GM18868 (cell line): ENCODE measurements around the gene LLCFC1.
"Not testable (repeated sequence)": the region's sequence is repeated elsewhere in the genome, so short reads cannot be mapped to it uniquely, and the experiment has no call there.

Source experiments
- ATAC-seq: cut with Tn5 transposase; IDR thresholded peaks from one replicate; pipeline ENCODE4 v1.9.1; 2021; ENCODE audit warnings: mild to moderate bottlenecking, moderate library complexity; ENCODE audit not compliant: unreplicated experiment

Gene LLCFC1

DNA sequence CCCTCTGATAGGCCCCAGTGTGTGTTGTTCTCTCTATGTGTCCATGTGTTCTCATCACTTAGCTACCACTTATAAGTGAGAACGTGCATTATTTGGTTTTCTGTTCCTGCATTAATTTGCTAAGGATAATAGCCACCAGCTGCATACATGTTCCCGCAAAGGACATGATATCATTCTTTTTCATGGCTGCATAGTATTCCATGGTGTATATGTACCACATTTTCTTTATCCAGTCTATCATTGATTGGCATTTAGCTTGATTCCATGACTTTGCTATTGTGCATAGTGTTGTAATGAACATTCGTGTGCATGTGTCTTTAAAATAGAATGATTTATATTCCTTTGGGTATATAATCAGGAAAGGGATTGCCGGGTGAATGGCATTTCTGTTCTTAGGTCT is 39.1 kb downstream of the LLCFC1 start:
- ATAC-seq: not testable (repeated sequence)

DNA sequence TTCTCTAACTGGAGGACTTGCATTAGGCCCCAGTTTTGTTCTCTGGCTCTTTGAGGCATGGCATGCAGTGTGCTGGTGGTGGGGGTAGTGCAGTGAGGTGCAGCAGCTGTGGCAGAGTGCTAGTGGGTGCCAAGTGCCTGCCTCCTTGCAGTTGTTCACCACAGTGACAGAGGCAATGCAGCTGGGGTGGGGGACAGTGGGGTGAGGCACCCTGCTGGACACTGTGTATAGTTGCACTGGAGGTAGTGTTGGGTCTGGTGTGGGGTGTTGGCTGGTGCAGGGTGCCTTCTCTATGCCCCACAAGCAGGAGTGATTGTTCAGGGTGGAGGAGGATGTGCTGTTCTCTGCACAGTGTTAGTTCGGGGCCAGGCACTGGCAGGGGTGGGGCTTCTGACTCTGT is 44.5 kb downstream of the LLCFC1 start:
- no peak for ATAC-seq

DNA sequence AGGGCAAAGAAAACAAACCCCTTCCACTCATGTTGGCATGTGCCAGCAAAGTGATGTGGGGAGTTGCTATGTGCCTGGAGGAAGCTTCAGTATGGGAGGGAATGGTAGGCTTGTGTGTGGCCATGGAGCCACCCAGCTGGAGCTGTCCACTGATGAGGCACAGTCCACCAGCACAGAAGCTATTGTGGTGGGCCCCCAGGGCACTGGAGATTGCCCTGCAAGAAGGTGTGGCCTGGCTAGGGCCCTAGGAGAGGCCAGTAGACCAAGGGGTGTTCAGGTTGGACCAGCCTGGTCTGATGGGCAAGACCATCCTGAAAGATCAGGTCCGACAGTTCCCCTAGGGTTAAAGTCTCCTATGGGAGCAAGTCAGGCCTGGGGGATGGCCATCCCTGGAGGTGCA is 45.0 kb downstream of the LLCFC1 start:
- ATAC-seq: no peak
